DND-41 (cell line): Measurements from ENCODE around the gene PDE4A.

Experiments used
- CTCF ChIP-seq: IDR thresholded peaks from 2 replicates; pipeline ENCODE4 v1.5.1; 2012; ENCODE audit warnings: borderline replicate concordance, low read length, moderate library complexity, mild to moderate bottlenecking; ENCODE audit not compliant: poor library complexity, severe bottlenecking; ENCODE audit errors: extremely low read depth
- EZH2 ChIP-seq: IDR thresholded peaks from 3 replicates; pipeline ENCODE4 v1.6.1; 2012; ENCODE audit warnings: borderline replicate concordance, low read depth, mild to moderate bottlenecking, moderate library complexity, low read length, inconsistent platforms; ENCODE audit not compliant: severe bottlenecking

- TF ChIP-seq CTCF (no peak), EZH2 (no peak)
Measured at GRCh38 chr19:10406191-10406590, 14.1 kb upstream of the PDE4A start.
